Measurements from ENCODE around the gene SLC6A4.

SLC6A4 gene

DNA sequence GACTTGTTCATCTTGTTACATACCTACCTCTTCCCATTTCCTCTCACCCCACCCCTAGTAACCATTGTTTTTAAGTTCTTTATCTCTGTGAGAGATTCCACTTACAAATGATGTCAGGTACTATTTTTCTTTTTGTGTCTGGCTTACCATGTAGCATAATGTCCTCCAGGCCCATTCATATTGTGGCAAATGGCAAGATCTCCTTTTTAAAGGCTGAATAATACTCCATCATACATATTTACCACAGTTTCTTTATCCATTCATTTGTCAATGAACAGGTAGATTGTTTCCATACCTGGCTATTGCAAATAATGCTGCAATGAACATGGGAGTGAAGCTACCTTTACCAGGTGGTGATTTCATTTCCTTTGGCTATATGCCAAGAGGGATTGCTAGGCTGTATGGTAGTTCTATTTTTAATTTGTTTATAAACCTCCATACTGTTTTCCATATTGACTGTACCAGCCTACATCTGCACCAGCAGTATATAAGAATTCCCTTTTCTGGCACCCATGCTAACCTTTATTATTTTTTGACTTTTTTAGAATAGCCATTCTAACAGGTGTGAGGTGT is 65.0 kb downstream of the SLC6A4 start:
- no peak for DNase-seq

DNA sequence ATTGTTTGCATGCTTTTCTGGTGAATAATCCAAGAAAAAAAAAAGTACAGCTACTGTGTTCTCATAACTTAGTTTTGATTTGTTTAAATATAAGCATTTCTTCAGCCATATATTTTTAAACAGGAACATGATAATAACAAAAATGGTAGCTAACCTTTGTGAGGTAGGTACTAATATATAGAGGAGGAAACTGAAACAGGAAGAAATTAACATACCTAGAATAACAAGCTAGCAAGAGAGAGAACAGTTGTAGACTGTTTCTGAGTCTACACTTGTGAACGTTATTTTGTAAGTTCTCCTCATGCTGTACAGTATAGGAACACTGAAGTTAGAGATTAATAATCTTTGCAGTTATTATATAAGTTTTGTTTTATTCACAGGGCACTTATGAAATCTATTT is 69.5 kb downstream of the SLC6A4 start:
- no peak for DNase-seq

DNA sequence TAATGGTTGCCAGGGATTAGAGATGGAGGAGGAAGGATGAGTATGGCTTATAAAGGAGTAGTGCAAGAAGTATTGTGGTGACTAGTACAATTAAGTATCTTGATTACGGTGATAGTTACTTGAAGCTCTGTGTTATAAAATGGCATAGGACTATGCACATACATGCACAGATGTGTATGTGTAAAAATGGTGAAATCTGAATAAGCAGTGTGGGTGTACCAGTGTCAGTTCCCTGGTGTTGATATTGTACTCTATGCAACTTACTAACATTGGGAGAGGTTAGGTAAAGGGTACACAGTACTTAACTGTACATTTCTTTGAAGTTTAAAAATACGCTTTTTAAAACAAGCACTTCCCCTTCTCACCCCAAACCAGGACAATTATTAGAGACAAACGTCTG is 70.3 kb downstream of the SLC6A4 start:
- no peak for DNase-seq

DNA sequence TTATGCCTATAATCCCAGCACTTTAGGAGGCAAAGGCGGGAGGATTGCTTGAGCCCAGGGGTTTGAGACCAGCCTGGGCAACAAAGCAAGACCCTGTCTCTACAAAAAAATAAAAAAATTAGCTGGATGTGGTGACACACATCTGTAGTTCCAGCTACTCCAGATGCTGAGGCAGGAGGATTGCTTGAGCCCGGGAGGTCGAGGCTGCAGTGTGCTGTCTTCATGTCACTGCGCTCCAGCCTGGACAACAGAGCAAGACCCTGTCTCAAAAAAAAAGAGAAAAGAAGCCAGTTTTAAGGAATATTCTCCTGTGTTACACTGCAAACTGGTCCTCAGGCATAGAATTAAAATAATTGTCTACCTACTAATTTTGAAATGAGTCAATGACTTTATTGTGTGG is 71.0 kb downstream of the SLC6A4 start:
- no peak for DNase-seq

DNA sequence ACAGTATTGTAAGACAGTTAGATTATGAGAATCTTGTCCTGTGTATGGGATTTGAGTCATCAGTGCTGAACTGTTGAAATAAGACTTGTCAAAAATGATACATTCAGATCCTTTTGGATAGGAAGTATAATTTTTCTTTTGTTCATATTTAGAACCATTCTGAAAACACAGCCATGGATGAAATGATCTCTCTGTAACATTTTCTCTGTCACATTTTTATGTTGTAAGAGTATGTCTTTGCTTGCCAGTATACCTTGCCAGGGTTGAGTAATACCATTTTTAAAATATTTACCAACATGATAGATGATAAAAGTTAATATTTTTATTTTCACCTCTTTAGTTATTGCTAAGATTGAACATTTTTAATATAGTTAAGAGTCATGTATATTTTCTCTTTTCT is 73.9 kb downstream of the SLC6A4 start:
- DNase-seq: no peak

DNA sequence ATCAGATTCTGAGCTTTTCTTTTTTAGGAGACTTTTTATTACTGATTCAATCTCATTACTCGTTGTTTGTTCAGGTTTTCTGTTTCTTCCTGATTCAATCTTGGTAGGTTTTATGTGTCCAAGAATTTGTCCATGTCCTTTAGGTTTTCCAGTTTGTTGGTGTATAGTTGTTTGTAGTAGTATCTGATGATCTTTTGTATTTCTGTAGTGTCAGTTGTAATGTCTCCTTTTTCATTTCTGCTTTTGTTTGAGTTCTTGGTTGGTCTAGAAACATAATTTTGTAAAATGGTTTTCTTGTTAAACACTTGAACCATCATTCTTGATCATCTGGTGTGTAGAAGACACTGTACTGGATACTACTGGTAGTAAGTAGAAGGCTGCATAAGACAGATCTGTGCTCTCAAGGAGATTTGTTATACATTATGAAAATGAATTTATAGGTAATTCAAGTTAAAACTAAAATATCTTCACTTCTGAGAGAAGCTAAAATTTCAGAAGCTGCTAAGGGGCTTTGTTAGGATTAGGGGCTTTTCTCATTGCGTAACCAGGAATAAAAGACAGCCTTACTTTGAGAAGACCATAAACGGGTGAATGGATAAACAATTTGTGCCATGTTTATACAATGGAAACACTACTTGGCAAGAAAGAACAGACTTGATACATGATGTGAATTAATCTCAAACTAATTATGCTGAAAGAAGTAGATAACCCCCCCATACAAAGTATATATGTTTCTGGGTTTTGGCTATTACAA is 74.9 kb downstream of the SLC6A4 start:
- DNase-seq: no peak

DNA sequence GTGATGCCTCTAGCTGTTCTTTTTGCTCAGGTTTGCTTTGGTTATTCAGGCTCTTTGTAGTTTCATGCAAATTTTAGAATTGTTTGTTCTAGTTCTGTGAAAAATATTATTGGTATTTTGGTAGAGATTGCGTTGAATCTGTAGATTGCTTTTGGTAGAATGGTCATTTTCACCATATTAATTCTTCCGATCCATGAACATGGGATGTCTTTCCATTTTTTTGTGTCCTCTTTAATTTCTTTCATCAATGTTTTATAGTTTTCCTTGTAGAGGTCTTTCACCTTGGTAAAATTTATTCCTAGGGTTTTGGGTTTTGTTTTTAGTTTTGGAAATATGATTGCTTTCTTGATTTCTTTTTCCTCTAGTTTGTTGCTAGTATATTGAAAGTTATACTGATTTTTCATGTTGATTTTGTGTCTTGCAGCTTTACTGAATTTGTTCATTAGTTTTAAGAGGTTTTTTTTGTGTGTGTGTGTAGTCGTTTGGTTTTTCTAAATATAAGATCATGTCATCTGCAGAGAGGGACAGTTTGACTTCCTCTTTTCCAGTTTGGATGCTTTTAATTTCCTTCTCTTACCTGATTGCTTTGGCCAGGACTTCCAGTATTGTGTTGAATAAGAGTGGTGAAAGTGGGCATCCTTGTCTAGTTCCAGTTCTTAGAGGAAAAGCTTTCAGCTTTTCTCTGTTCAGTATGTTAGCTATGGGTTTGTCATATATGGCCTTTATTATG is 76.4 kb downstream of the SLC6A4 start:
- no peak for DNase-seq

DNA sequence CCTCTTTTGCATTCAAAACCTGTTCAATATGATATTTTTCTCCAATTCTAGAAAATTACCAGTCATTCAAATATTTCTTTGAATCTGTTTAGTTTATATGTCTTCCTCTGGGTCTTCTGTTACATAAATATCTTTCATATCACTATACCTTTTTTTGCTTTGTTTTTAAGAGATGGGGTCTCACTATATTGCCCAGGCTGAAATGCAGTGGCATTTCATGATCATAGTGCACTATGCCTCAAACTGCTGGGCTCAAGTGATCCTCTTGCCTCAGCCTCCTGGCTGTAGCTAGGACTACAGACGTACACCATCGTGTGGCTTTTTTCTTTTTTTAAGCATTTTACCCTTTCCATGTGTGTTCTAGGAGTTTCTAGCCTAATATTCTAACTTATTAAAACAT is 80.1 kb downstream of the SLC6A4 start:
- DNase-seq: no peak

DNA sequence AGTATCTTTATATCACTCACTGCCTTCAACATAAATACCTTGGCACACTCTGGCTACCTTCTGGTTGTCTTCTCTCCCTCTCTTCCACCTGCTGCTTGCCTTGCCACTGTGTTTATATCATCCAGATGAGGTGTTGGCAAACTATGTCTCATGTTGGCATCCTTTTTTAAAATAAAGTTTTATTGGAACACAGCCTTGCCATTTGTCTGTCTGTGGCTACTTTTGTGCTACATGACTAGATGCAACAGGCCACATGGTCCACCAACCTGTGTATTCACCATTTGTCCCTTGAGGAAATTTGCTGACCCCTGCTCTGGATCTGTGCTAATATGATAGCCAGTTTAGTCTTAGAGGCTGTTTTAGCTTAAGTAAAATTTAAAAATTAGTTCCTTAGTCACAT is 82.0 kb downstream of the SLC6A4 start:
- no peak for DNase-seq

DNA sequence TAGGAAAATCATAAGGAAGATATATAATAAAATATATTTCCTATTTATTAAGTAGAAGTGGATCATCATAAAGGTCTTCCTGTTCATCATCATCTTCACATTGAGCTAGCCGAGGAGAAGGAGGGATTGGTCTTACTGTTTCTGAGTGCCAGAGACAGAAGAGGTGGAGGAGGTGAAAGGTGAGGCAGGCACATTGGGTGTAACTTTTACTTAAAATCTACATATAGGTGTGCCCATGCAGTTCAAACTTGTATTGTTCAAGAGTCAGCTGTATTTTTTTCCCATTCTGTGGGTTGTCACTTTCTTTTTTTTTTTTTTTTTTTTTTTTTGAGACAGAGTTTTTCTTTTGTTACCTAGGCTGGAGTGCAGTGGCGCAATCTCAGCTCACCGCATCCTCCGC is 84.0 kb downstream of the SLC6A4 start:
- DNase-seq: no peak

DNA sequence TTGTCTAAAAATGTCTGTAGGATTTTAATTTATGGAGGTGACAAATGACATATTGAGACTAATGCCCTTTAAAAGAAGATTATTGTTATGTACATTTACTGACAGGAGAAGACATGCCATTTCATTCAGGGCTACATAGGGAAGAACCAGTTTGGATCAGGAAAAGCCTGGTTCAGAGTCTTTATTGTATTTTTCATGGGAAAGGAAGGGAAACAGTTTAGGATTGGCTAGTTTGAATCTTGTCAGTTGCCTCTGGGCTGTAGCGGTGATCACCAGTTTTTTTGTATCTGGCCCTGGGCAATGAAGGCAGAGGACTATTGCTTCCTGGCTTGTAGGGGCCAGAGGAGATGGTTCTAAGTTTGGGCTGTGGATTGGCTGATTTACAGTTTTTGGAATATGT is 87.1 kb downstream of the SLC6A4 start:
- DNase-seq: no peak

DNA sequence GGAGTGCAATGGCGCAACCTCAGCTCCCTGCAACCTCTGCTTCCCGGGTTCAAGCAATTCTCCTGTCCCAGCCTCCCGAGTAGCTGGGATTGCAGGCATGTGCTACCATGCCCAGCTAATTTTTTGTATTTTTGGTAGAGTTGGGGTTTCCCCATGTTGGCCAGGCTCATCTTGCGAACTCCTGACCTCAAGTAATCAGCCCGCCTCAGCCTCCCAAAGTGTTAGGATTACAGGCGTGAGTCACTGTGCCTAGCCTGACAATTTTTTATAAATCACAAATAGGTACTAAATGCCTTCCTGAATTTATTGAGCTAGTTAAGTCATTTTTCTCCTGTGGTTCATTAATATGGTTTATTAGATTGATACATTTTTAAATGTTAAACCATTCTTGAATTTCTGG is 87.6 kb downstream of the SLC6A4 start:
- DNase-seq: peak; percentile 34
